H1 (cell line): ENCODE results near the gene WTIP. TPM values are rescaled to one million over a fixed set of nuclear protein-coding genes. Genes with fewer than 3 reads are reported as not detected.

Source experiments
- CTCF ChIA-PET: fragments of 300-600 bp; sonication (Branson Sonifier 250); formaldehyde crosslinking; loops from one replicate; lab custom pipeline; 2021; ENCODE audit not compliant: partially characterized antibody; lab: Charles Lee
- POLR2A ChIA-PET: fragments of 300-600 bp; sonication (Branson Sonifier 250); formaldehyde crosslinking; loops from one replicate; lab custom pipeline; 2021; ENCODE audit warnings: inconsistent platforms; ENCODE audit not compliant: partially characterized antibody; lab: Charles Lee
- DNase-seq, 2 experiments: peaks; one replicate each; pipeline versions ENCODE4 v3.0.0 to v3.0.0-alpha.2; 2010 to 2022; ENCODE audit warnings: low spot score in 2 of 2, low read depth in 1 of 2, mixed read lengths in 1 of 2
- FAIRE-seq: peaks from 2 replicates; lab custom pipeline; 2011; peaks lifted over from hg19 to GRCh38; lab: Jason Lieb, UNC
- H2AFZ ChIP-seq: 2 replicates; pipeline ENCODE4 v1.8.1; 2012; ENCODE audit warnings: low read length, inconsistent platforms
- H2AK5ac ChIP-seq: 2 replicates; pipeline ENCODE4 v1.6.1; 2013; ENCODE audit warnings: low read depth, low read length
- H2BK120ac ChIP-seq: replicated peaks from 2 replicates; pipeline ENCODE3; 2013; ENCODE audit warnings: low read depth, low read length, inconsistent platforms
- H2BK12ac ChIP-seq: 2 replicates; pipeline ENCODE4 v1.6.1; 2013; ENCODE audit warnings: low read depth, low read length
- H2BK15ac ChIP-seq: 2 replicates; pipeline ENCODE4 v1.6.1; 2013; ENCODE audit warnings: low read length
- H2BK20ac ChIP-seq: 2 replicates; pipeline ENCODE4 v1.6.1; 2013; ENCODE audit warnings: low read length
- H2BK5ac ChIP-seq: 2 replicates; pipeline ENCODE4 v1.6.1; 2013; ENCODE audit warnings: low read depth, low read length
- H3K14ac ChIP-seq: 2 replicates; pipeline ENCODE4 v1.6.1; 2013; ENCODE audit warnings: inconsistent platforms; ENCODE audit not compliant: insufficient read length
- H3K18ac ChIP-seq: 2 replicates; pipeline ENCODE4 v1.6.1; 2013; ENCODE audit warnings: low read length; ENCODE audit errors: extremely low read depth
- H3K23ac ChIP-seq: 2 replicates; pipeline ENCODE4 v1.6.1; 2013; ENCODE audit warnings: inconsistent platforms; ENCODE audit not compliant: insufficient read length
- H3K23me2 ChIP-seq: 2 replicates; pipeline ENCODE4 v1.6.1; 2013; ENCODE audit warnings: low read depth, low read length
- H3K27ac ChIP-seq: 2 replicates; pipeline ENCODE4 v1.6.1; 2011; ENCODE audit warnings: low read depth, low read length, inconsistent platforms
- H3K27me3 ChIP-seq, 4 experiments: replicated peaks in 1 of 4; 1 replicate in 1 of 4; 2 replicates in 3 of 4; pipeline versions ENCODE4 v1.6.1 to v1.8.1; 2011 to 2013; ENCODE audit warnings: low read length in 3 of 4, mild to moderate bottlenecking in 3 of 4, inconsistent platforms in 2 of 4, mixed read lengths in 2 of 4, moderate library complexity in 1 of 4; ENCODE audit not compliant: control insufficient read depth in 3 of 4, insufficient read depth in 3 of 4; ENCODE audit errors: extremely low read depth in 1 of 4
- H3K36me3 ChIP-seq, 4 experiments: 2 replicates each; pipeline versions ENCODE4 v1.6.1 to v1.8.1; 2011 to 2013; ENCODE audit warnings: mild to moderate bottlenecking in 4 of 4, low read length in 3 of 4, moderate library complexity in 2 of 4, control low read depth in 1 of 4, inconsistent platforms in 1 of 4; ENCODE audit not compliant: insufficient read depth in 4 of 4, control insufficient read depth in 2 of 4
- H3K4ac ChIP-seq: replicated peaks from 2 replicates; pipeline ENCODE3; 2013; ENCODE audit warnings: low read length, low read depth, mixed read lengths, inconsistent platforms; ENCODE audit not compliant: insufficient read length
- H3K4me1 ChIP-seq, 4 experiments: replicated peaks in 1 of 4; 1 replicate in 1 of 4; 2 replicates in 3 of 4; pipeline versions ENCODE4 v1.6.1 to v1.8.1; 2011 to 2013; ENCODE audit warnings: low read length in 3 of 4, inconsistent platforms in 2 of 4, mixed read lengths in 1 of 4; ENCODE audit not compliant: insufficient read depth in 4 of 4, control insufficient read depth in 3 of 4
- H3K4me2 ChIP-seq, 2 experiments: 2 replicates each; pipeline versions ENCODE4 v1.6.1 to v1.8.1; 2011 to 2013; ENCODE audit warnings: low read depth in 2 of 2, low read length in 2 of 2, control low read depth in 1 of 2, inconsistent platforms in 1 of 2, mild to moderate bottlenecking in 1 of 2; ENCODE audit not compliant: insufficient read depth in 1 of 2
- H3K4me3 ChIP-seq, 4 experiments: fragments of 200-600, 300-600 bp in 1 of 4; sonication (generic), shearing (Covaris generic), sonication (Bioruptor Twin) in 1 of 4; 2 replicates each; pipeline versions ENCODE4 v1.5.1 to v1.8.1; 2011 to 2016; ENCODE audit warnings: low read length in 4 of 4, low read depth in 3 of 4, control low read depth in 2 of 4, inconsistent platforms in 2 of 4, mild to moderate bottlenecking in 2 of 4, mixed read lengths in 1 of 4, moderate library complexity in 1 of 4; ENCODE audit not compliant: insufficient read depth in 2 of 4; ENCODE audit errors: extremely low read depth in 1 of 4
- H3K56ac ChIP-seq: replicated peaks from 2 replicates; pipeline ENCODE3; 2013; ENCODE audit warnings: low read depth, mild to moderate bottlenecking, mixed read lengths, low read length, inconsistent platforms; ENCODE audit not compliant: insufficient read length
- H3K79me1 ChIP-seq: 2 replicates; pipeline ENCODE4 v1.6.1; 2013; ENCODE audit warnings: low read depth, low read length, control low read depth
- H3K79me2 ChIP-seq, 2 experiments: 2 replicates each; pipeline versions ENCODE4 v1.6.1 to v1.8.1; 2012 to 2013; ENCODE audit warnings: low read length in 2 of 2, mild to moderate bottlenecking in 2 of 2, inconsistent platforms in 1 of 2; ENCODE audit not compliant: insufficient read depth in 2 of 2, control insufficient read depth in 1 of 2
- H3K9ac ChIP-seq, 4 experiments: replicated peaks in 1 of 4; 1 replicate in 1 of 4; 2 replicates in 3 of 4; pipeline versions ENCODE4 v1.6.1 to v1.8.1; 2011 to 2013; ENCODE audit warnings: low read depth in 3 of 4, low read length in 3 of 4, control low read depth in 2 of 4, mild to moderate bottlenecking in 2 of 4, moderate library complexity in 2 of 4, inconsistent platforms in 1 of 4; ENCODE audit errors: extremely low read depth in 1 of 4
- H3K9me3 ChIP-seq, 2 experiments: 2 replicates each; pipeline versions ENCODE4 v1.6.1 to v1.8.1; 2012 to 2013; ENCODE audit warnings: mild to moderate bottlenecking in 2 of 2, moderate library complexity in 2 of 2, control low read depth in 1 of 2, inconsistent platforms in 1 of 2, low read depth in 1 of 2, low read length in 1 of 2, mixed read lengths in 1 of 2; ENCODE audit not compliant: insufficient read depth in 2 of 2
- H4K20me1 ChIP-seq, 2 experiments: replicated peaks in 1 of 2; 2 replicates each; pipeline versions ENCODE3 to v1.8.1; 2011 to 2013; ENCODE audit warnings: inconsistent platforms in 2 of 2, low read length in 2 of 2, mild to moderate bottlenecking in 1 of 2; ENCODE audit not compliant: insufficient read depth in 2 of 2, control insufficient read depth in 1 of 2
- H4K5ac ChIP-seq: 2 replicates; pipeline ENCODE4 v1.6.1; 2013; ENCODE audit warnings: low read length, low read depth, mixed read lengths, inconsistent platforms; ENCODE audit not compliant: insufficient read length
- H4K8ac ChIP-seq: 2 replicates; pipeline ENCODE4 v1.8.0; 2013; ENCODE audit warnings: mild to moderate bottlenecking, moderate library complexity, low read length, inconsistent platforms; ENCODE audit not compliant: insufficient read depth; ENCODE audit errors: extremely low read depth
- H4K91ac ChIP-seq: replicated peaks from 2 replicates; pipeline ENCODE3; 2013; ENCODE audit warnings: low read length, mixed read lengths, inconsistent platforms; ENCODE audit not compliant: insufficient read length
- BCL11A ChIP-seq, 2 experiments: IDR thresholded peaks; one replicate each; pipeline ENCODE4 v1.6.1; 2011; ENCODE audit warnings: low read depth in 2 of 2, low read length in 2 of 2, mild to moderate bottlenecking in 2 of 2
- MAFK ChIP-seq: IDR thresholded peaks from 2 replicates; pipeline ENCODE4 v1.6.1; 2012; ENCODE audit warnings: low read depth, mild to moderate bottlenecking, improper control_type of control experiment, low read length
- NANOG ChIP-seq: IDR thresholded peaks from 2 replicates; pipeline ENCODE4 v1.6.1; 2011; ENCODE audit warnings: low read length, low read depth, mild to moderate bottlenecking, inconsistent platforms; ENCODE audit not compliant: insufficient read depth, poor library complexity, severe bottlenecking
- POU5F1 ChIP-seq: IDR thresholded peaks from 2 replicates; pipeline ENCODE4 v1.6.1; 2011; ENCODE audit warnings: low read depth, mild to moderate bottlenecking, low read length, moderate library complexity
- RAD21 ChIP-seq, 2 experiments: IDR thresholded peaks in 1 of 2; conservative IDR thresholded peaks in 1 of 2; 2 replicates each; pipeline ENCODE4 v1.6.1; 2011; ENCODE audit warnings: low read depth in 2 of 2, low read length in 2 of 2, improper control_type of control experiment in 1 of 2, inconsistent platforms in 1 of 2, mild to moderate bottlenecking in 1 of 2, moderate library complexity in 1 of 2
- RXRA ChIP-seq: IDR thresholded peaks from 2 replicates; pipeline ENCODE4 v1.6.1; 2011; ENCODE audit warnings: low read depth, mild to moderate bottlenecking, low read length, moderate library complexity; ENCODE audit not compliant: insufficient read depth
- TCF12 ChIP-seq: IDR thresholded peaks from 2 replicates; pipeline ENCODE4 v1.6.1; 2011; ENCODE audit warnings: low read depth, mild to moderate bottlenecking, low read length
- WGBS, 2 experiments: shearing (Covaris generic) in 1 of 2; methylation state at CpG; one replicate each; pipeline versions ENCODE4 v1.1.6 to v1.1.7; 2013 to 2015; ENCODE audit warnings: low lambda C conversion rate in 2 of 2, mixed read lengths in 2 of 2, inconsistent platforms in 1 of 2, low coverage in 1 of 2, missing lambda C conversion rate in 1 of 2; ENCODE audit not compliant: insufficient replicate concordance in 2 of 2, insufficient coverage in 1 of 2, insufficient read length in 1 of 2; ENCODE audit errors: extremely low coverage in 1 of 2, missing lambda C conversion rate in 1 of 2; 5-methylcytosine and 5-hydroxymethylcytosine counted together
- polyA plus RNA-seq, 7 experiments: library from polyadenylated mRNA; depleted of rRNA in 3 of 7; stranded (reverse) in 5 of 7; unstranded in 2 of 7; fragments of >200 nt in 5 of 7; fragments of 200-250 nt in 2 of 7; gene quantifications; 1 replicate in 5 of 7; 2 replicates in 1 of 7; 4 replicates in 1 of 7; pipeline versions ENCODE4 v1.2.1 to v1.2.3, GENCODE V29; 2011 to 2013; ENCODE audit warnings: missing spikeins in 2 of 7, mixed read lengths in 2 of 7
- total RNA-seq: library from RNA; stranded (reverse); fragmentation: NEBNext Ultra II Directional; extraction: Animal tissue kit (Norgen Biotek cat#: 25700); gene quantifications from 2 replicates; pipeline ENCODE4 v1.2.1, GENCODE V29; 2021
- TF ChIP-seq, protein P1 (sequence below), 3 experiments: IDR thresholded peaks; 1 replicate in 2 of 3; 2 replicates in 1 of 3; pipeline versions ENCODE4 v1.5.1 to v1.6.1; 2011; ENCODE audit warnings: low read length in 3 of 3, mild to moderate bottlenecking in 3 of 3, inconsistent platforms in 2 of 3, low read depth in 1 of 3, moderate library complexity in 1 of 3; ENCODE audit not compliant: insufficient read depth in 1 of 3; ENCODE audit errors: control extremely low read depth in 1 of 3
- TF ChIP-seq, protein P2 (sequence below): IDR thresholded peaks from 2 replicates; pipeline ENCODE4 v1.6.1; 2012; ENCODE audit warnings: inconsistent platforms

Gene WTIP
- total and polyA plus RNA-seq, 2 of the 8 experiments (the other 6 are each of a cell fraction or from before 2014, with no cell fraction given), result 8.7 to 15.4 TPM

DNA sequence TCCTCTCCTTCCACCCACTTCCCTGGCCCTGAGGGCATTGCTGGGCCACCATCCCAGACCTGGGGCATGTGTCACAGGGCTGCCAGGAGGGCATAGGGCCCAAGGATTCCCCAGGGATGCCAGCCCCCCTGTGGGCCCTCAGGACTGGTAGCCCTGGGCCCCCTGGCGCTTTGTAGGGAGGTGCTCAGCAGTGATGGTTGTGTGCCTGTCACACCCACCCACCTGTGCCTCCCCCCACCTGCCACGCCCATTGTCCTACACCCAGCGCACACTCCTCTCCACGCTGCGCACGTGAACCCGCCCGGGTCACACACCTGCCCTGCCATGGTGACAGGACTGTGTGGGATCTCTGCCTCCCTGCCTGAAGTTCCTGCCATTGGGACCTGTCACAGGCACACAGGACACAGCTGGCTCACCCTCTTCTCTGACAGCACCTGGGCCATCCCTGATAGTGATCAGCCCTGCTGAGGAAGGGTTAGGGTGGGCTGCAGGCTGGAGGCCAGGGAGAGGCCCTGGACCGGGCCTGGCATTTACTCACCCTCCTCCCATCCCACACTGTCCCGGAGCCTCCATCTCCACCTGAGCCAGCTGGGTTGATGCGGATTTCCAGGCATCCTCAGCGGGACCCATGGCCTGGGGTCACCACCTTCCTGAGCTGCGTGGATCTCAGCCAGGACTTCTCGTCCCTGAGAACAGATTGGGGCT lies 23.9 kb downstream of the WTIP start:
- no peaks in the 10 kb centered on the region for H3K79me1 ChIP-seq
- DNase-seq (peak in 1 of 2 experiments; percentile 43), FAIRE-seq (no peak)
- no peaks in the 10 kb centered on the region for H3K27me3 ChIP-seq
- no peaks in the 10 kb centered on the region for H3K79me2 ChIP-seq
- H3K14ac ChIP-seq, result no peak overlapping the region
- no peak overlapping the region for H3K4ac ChIP-seq
- ChIA-PET CTCF (interaction anchor here (1.3 kb wide), 1 partner anchor 20 kb away, joined by 7 read pairs; no protein-coding TSS in a partner anchor), POLR2A (interaction anchor here (1.0 to 1.7 kb wide), 5 partner anchors 15 to 172 kb away, joined by 3 to 10 read pairs (median 3); partner anchors contain the start of genes SCGB2B2, WTIP and ZNF302)
- H3K23ac ChIP-seq, result no peak overlapping the region
- H2BK5ac ChIP-seq, result no peak overlapping the region
- no peak overlapping the region for H2AK5ac ChIP-seq
- H3K4me1 ChIP-seq, result peaks cover 0 to 3% (median 2%) of the 10 kb centered on the region in 4 experiments; a peak in 3 of 7 replicates
- H3K23me2 ChIP-seq, result no peaks in the 10 kb centered on the region
- no peak overlapping the region for H2AFZ ChIP-seq
- peak overlapping the region; percentile 32; the same call in 1 of the 2 replicates for H2BK20ac ChIP-seq
- H4K20me1 ChIP-seq, result no peaks in the 10 kb centered on the region
- H3K9ac ChIP-seq, result no peak overlapping the region
- no peak overlapping the region for H3K4me2 ChIP-seq
- 94% methylated on average over 13 of the region's 14 CpGs; no CpG with 5 or more reads in 1 of the 2 experiments for WGBS, 2 experiments
- H3K18ac ChIP-seq, result no peak overlapping the region
- no peak overlapping the region for H2BK120ac ChIP-seq
- H4K8ac ChIP-seq, result no peak overlapping the region
- H3K36me3 ChIP-seq, result no peaks in the 10 kb centered on the region
- no peak overlapping the region for H4K5ac ChIP-seq
- no peak overlapping the region for H2BK12ac ChIP-seq
- H2BK15ac ChIP-seq, result no peak overlapping the region
- no peaks in the 10 kb centered on the region; a peak in 1 of 4 replicates for H3K9me3 ChIP-seq
- no peak overlapping the region for H3K56ac ChIP-seq
- no peak overlapping the region for H4K91ac ChIP-seq
- no peak overlapping the region for H3K27ac ChIP-seq
- H3K4me3 ChIP-seq, result no peak overlapping the region
- TF ChIP-seq BCL11A (IDR thresholded peaks at IDR 0.05; ENCODE audit: low read depth in 2 of 2, low read length in 2 of 2), result no peak
- TF ChIP-seq NANOG, result no peak
- no peak for TF ChIP-seq RAD21 (IDR thresholded peaks at IDR 0.05 in 1 of 2, conservative IDR thresholded peaks at IDR 0.05 in 1 of 2; ENCODE audit: low read depth in 2 of 2, low read length in 2 of 2)
- TF ChIP-seq RXRA, result no peak
- TF ChIP-seq, protein P1, sequence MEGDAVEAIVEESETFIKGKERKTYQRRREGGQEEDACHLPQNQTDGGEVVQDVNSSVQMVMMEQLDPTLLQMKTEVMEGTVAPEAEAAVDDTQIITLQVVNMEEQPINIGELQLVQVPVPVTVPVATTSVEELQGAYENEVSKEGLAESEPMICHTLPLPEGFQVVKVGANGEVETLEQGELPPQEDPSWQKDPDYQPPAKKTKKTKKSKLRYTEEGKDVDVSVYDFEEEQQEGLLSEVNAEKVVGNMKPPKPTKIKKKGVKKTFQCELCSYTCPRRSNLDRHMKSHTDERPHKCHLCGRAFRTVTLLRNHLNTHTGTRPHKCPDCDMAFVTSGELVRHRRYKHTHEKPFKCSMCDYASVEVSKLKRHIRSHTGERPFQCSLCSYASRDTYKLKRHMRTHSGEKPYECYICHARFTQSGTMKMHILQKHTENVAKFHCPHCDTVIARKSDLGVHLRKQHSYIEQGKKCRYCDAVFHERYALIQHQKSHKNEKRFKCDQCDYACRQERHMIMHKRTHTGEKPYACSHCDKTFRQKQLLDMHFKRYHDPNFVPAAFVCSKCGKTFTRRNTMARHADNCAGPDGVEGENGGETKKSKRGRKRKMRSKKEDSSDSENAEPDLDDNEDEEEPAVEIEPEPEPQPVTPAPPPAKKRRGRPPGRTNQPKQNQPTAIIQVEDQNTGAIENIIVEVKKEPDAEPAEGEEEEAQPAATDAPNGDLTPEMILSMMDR (IDR thresholded peaks at IDR 0.05; ENCODE audit: control extremely low read depth in 1 of 3, insufficient read depth in 1 of 3, low read depth in 1 of 3, low read length in 3 of 3), result no peak
- TF ChIP-seq POU5F1, result no peak
- TF ChIP-seq TCF12, result no peak
- TF ChIP-seq, protein P2, sequence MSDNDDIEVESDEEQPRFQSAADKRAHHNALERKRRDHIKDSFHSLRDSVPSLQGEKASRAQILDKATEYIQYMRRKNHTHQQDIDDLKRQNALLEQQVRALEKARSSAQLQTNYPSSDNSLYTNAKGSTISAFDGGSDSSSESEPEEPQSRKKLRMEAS, result no peak
- no peak for TF ChIP-seq MAFK
